Liver (tissue), 9 donors: ENCODE data around the gene TMEM86A. TPM values are rescaled to one million over a fixed set of nuclear protein-coding genes. Genes with fewer than 3 reads are reported as not detected.

Source experiments
- DNase-seq: peaks from one replicate; pipeline ENCODE4 v3.0.0-alpha.2; 2017; ENCODE audit warnings: low spot score
- H3K27ac ChIP-seq, 2 donors: one replicate each; pipeline ENCODE4 v1.7.0; 2013; ENCODE audit warnings: inconsistent platforms in 2 of 2, low read length in 2 of 2, control low read depth in 1 of 2, low read depth in 1 of 2, mild to moderate bottlenecking in 1 of 2
- H3K27me3 ChIP-seq, 4 donors: one replicate each; pipeline versions ENCODE4 v1.6.1 to v1.7.0; 2013; ENCODE audit warnings: low read length in 3 of 4, inconsistent platforms in 1 of 4, mild to moderate bottlenecking in 1 of 4, moderate library complexity in 1 of 4; ENCODE audit not compliant: control insufficient read depth in 4 of 4, insufficient read depth in 4 of 4
- H3K36me3 ChIP-seq, 4 donors: one replicate each; pipeline versions ENCODE4 v1.6.1 to v1.7.0; 2013; ENCODE audit warnings: low read length in 3 of 4, mild to moderate bottlenecking in 3 of 4, low read depth in 1 of 4, moderate library complexity in 1 of 4; ENCODE audit not compliant: control insufficient read depth in 4 of 4, insufficient read depth in 3 of 4
- H3K4me1 ChIP-seq, 4 donors: one replicate each; pipeline versions ENCODE4 v1.6.1 to v1.7.0; 2013; ENCODE audit warnings: low read length in 3 of 4, mild to moderate bottlenecking in 3 of 4, moderate library complexity in 1 of 4; ENCODE audit not compliant: control insufficient read depth in 4 of 4, insufficient read depth in 4 of 4
- H3K4me3 ChIP-seq, 3 donors: one replicate each; pipeline versions ENCODE4 v1.6.1 to v1.7.0; 2013; ENCODE audit warnings: low read length in 3 of 3, control low read depth in 1 of 3, low read depth in 1 of 3, mild to moderate bottlenecking in 1 of 3
- H3K9ac ChIP-seq, 2 donors: one replicate each; pipeline ENCODE4 v1.7.0; 2013; ENCODE audit warnings: low read length in 2 of 2, mild to moderate bottlenecking in 2 of 2, moderate library complexity in 2 of 2, control low read depth in 1 of 2, low read depth in 1 of 2
- H3K9me3 ChIP-seq, 4 donors: one replicate each; pipeline versions ENCODE4 v1.6.1 to v1.7.0; 2013; ENCODE audit warnings: low read length in 3 of 4; ENCODE audit not compliant: control insufficient read depth in 4 of 4
- EGR1 ChIP-seq, 2 donors: IDR thresholded peaks; 2 replicates each; pipeline ENCODE4 v1.6.1; 2016 to 2018; ENCODE audit warnings: antibody characterized with exemption in 2 of 2, low read depth in 2 of 2
- FOXA1 ChIP-seq: IDR thresholded peaks from 2 replicates; pipeline ENCODE4 v1.6.1; 2016; ENCODE audit warnings: antibody characterized with exemption
- FOXA2 ChIP-seq: IDR thresholded peaks from 2 replicates; pipeline ENCODE4 v1.6.1; 2016; ENCODE audit warnings: antibody characterized with exemption
- HNF4A ChIP-seq, 2 donors: conservative IDR thresholded peaks; 2 replicates each; pipeline ENCODE4 v1.6.1; 2016; ENCODE audit warnings: antibody characterized with exemption in 2 of 2, mild to moderate bottlenecking in 2 of 2
- JUND ChIP-seq, 2 donors: IDR thresholded peaks; 2 replicates each; pipeline ENCODE4 v1.6.1; 2016; ENCODE audit warnings: antibody characterized with exemption in 2 of 2
- RAD21 ChIP-seq, 2 donors: IDR thresholded peaks; 2 replicates each; pipeline ENCODE4 v1.6.1; 2016; ENCODE audit warnings: antibody characterized with exemption in 2 of 2, mild to moderate bottlenecking in 2 of 2
- SP1 ChIP-seq: IDR thresholded peaks from 2 replicates; pipeline ENCODE4 v1.6.1; 2018; ENCODE audit warnings: antibody characterized with exemption, mild to moderate bottlenecking
- TAF1 ChIP-seq: conservative IDR thresholded peaks from 2 replicates; pipeline ENCODE4 v1.6.1; 2016; ENCODE audit warnings: antibody characterized with exemption, mild to moderate bottlenecking
- YY1 ChIP-seq: IDR thresholded peaks from 2 replicates; pipeline ENCODE4 v1.6.1; 2016; ENCODE audit warnings: antibody characterized with exemption, mild to moderate bottlenecking
- WGBS: extraction: QIAGEN DNeasy Blood & Tissue Kit; methylation state at CpG from one replicate; pipeline ENCODE4 v1.1.7; 2013; 5-methylcytosine and 5-hydroxymethylcytosine counted together
- polyA plus RNA-seq, 2 donors: library from polyadenylated mRNA; stranded (reverse) in 1 of 2; unstranded in 1 of 2; fragments of 200-250 nt in 1 of 2; fragments of >200 nt in 1 of 2; fragmentation: Nextera tagmentation in 1 of 2; extraction: Ambion mirVana in 1 of 2; gene quantifications; one replicate each; pipeline versions ENCODE4 v1.2.1 to v1.2.3, GENCODE V29; 2013 to 2015
- total RNA-seq, 2 donors: library from RNA; depleted of rRNA; stranded (reverse); fragments of >200 nt; gene quantifications; one replicate each; pipeline ENCODE4 v1.2.3, GENCODE V29; 2014
- TF ChIP-seq, protein P1 (sequence below): fragments of 150-350 bp; IDR thresholded peaks from 2 replicates; pipeline ENCODE4 v1.5.1; 2017; ENCODE audit warnings: improper control_type of control experiment, low read depth, low read length; ENCODE audit not compliant: missing input control
- TF ChIP-seq, protein P2 (sequence below): IDR thresholded peaks from 2 replicates; pipeline ENCODE4 v1.6.1; 2016; ENCODE audit warnings: antibody characterized with exemption
- TF ChIP-seq, protein P3 (sequence below): IDR thresholded peaks from 2 replicates; pipeline ENCODE4 v1.6.1; 2016; ENCODE audit warnings: antibody characterized with exemption, mild to moderate bottlenecking
- donor health status: healthy.
- donor health status: healthy.
- donor health status: healthy.
- donor health status: healthy.
- donor health status: healthy.

Gene TMEM86A
- total and polyA plus RNA-seq, 4 donors: 1.8 to 2.7 (median 2.0) TPM

DNA sequence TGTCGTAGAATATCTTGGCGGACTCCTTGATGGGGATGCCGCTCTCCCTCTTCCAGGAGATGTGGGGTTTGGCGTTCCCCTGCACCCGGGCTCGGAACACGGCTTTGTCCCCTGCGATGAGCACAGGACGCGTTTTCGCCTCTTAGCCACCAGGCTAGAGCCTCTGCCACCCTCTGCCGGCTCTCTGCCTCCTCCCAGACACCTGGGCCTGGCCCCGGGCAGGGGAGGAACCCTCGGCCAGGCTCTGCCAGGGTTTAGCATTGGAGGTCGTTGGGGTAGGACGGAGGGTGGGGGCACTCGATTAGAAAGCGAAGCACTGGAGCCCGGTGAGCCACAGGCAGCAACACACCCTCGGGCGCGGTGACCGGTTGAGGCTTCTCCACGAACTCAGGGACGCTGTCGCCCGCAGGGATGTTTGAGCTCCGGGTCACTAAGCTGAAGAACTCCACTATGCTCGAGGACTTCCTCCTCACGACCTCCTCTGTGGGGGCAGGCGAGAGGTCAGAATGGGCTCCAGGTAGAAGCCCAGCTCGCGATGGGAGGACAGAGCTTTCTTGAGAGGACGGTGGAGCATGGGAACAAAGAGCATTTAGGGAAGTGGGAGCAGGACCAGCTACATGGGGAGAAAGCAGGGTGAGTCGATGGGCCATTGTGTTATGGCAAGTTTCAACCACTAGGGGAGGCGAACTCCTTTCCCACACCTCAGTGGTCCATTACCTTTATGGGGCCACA is 23.1 kb downstream of the TMEM86A start:
- DNase-seq: no peak
- no peaks in the 10 kb centered on the region for H3K36me3 ChIP-seq
- peaks cover 4 to 13% (median 8%) of the 10 kb centered on the region in 4 donors for H3K4me1 ChIP-seq
- peak overlapping the region; percentile 10 to 21 for H3K9ac ChIP-seq
- H3K27me3 ChIP-seq: peaks cover 0 to 4% (median 0%) of the 10 kb centered on the region in 4 donors
- H3K27ac ChIP-seq: no peak overlapping the region
- WGBS: 4% methylated on average over 36 of the region's 36 CpGs
- TF ChIP-seq SP1 (no peak), JUND (IDR thresholded peaks at IDR 0.05) (no peak), TAF1 (no peak), FOXA2 (no peak), RAD21 (IDR thresholded peaks at IDR 0.05) (peak in 1 of 2 donors; percentile 25), EGR1 (IDR thresholded peaks at IDR 0.05; ENCODE audit: low read depth in 2 of 2) (no peak)
- TF ChIP-seq, protein P1, sequence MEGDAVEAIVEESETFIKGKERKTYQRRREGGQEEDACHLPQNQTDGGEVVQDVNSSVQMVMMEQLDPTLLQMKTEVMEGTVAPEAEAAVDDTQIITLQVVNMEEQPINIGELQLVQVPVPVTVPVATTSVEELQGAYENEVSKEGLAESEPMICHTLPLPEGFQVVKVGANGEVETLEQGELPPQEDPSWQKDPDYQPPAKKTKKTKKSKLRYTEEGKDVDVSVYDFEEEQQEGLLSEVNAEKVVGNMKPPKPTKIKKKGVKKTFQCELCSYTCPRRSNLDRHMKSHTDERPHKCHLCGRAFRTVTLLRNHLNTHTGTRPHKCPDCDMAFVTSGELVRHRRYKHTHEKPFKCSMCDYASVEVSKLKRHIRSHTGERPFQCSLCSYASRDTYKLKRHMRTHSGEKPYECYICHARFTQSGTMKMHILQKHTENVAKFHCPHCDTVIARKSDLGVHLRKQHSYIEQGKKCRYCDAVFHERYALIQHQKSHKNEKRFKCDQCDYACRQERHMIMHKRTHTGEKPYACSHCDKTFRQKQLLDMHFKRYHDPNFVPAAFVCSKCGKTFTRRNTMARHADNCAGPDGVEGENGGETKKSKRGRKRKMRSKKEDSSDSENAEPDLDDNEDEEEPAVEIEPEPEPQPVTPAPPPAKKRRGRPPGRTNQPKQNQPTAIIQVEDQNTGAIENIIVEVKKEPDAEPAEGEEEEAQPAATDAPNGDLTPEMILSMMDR: peak; percentile 75
- no peaks in the 10 kb centered on the region for H3K9me3 ChIP-seq
- peak overlapping the region in 2 of 3 donors; percentile 36 to 47 for H3K4me3 ChIP-seq

DNA sequence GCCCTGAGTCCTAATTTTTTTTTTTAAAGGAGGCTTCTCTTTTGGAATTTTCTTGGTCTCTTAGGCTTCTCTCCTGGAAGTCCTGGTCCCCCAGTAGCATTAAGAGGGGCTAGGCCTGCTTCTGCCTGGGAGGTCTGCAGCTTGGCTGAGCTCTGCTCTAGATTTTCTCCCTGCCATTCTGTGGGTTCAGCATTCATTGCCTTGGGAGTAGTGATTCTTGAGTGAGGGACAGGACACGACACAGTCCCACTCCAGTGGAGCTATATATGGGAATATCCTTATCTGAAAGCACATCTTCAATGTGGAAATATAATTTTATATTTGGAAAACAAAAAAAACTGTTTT is 23.7 kb downstream of the TMEM86A start:
- no peaks in the 10 kb centered on the region for H3K36me3 ChIP-seq
- no peak overlapping the region for H3K9ac ChIP-seq
- no peak overlapping the region for H3K4me3 ChIP-seq
- H3K27me3 ChIP-seq: peaks cover 0 to 4% (median 0%) of the 10 kb centered on the region in 4 donors
- TF ChIP-seq HNF4A (conservative IDR thresholded peaks at IDR 0.05) (no peak), FOXA1 (no peak), RAD21 (IDR thresholded peaks at IDR 0.05) (no peak)
- TF ChIP-seq, protein P2, sequence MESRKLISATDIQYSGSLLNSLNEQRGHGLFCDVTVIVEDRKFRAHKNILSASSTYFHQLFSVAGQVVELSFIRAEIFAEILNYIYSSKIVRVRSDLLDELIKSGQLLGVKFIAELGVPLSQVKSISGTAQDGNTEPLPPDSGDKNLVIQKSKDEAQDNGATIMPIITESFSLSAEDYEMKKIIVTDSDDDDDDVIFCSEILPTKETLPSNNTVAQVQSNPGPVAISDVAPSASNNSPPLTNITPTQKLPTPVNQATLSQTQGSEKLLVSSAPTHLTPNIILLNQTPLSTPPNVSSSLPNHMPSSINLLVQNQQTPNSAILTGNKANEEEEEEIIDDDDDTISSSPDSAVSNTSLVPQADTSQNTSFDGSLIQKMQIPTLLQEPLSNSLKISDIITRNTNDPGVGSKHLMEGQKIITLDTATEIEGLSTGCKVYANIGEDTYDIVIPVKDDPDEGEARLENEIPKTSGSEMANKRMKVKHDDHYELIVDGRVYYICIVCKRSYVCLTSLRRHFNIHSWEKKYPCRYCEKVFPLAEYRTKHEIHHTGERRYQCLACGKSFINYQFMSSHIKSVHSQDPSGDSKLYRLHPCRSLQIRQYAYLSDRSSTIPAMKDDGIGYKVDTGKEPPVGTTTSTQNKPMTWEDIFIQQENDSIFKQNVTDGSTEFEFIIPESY: no peak
- TF ChIP-seq, protein P1: no peak
- no peak for DNase-seq
- no peaks in the 10 kb centered on the region for H3K9me3 ChIP-seq
- peaks cover 4 to 13% (median 8%) of the 10 kb centered on the region in 4 donors for H3K4me1 ChIP-seq
- WGBS: 82% methylated on average over 1 of the region's 1 CpG
- no peak overlapping the region for H3K27ac ChIP-seq

DNA sequence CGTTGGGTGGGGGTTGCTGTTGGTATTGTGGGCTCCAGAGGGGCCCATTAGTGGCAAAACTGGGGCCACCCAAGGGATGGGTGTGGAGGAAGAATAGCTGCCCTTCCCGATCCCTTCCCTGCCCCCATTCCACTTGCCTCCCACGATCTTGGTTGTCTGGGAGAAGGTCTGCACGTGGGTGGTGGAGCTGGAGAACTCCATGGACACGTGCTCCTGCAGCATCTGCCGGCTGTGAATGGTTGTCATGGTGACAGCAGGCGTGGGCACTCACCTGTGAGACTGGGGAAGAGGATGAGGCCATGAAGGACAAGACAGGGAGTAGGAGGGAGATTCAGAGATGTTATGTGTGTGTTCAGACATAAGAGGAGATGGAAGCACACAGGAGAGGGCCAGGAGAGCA is 25.4 kb downstream of the TMEM86A start:
- peaks cover 0 to 4% (median 0%) of the 10 kb centered on the region in 4 donors for H3K27me3 ChIP-seq
- H3K36me3 ChIP-seq: no peaks in the 10 kb centered on the region
- no peak overlapping the region for H3K9ac ChIP-seq
- no peak for DNase-seq
- no peaks in the 10 kb centered on the region for H3K9me3 ChIP-seq
- no peak overlapping the region for H3K27ac ChIP-seq
- peaks cover 4 to 13% (median 8%) of the 10 kb centered on the region in 4 donors for H3K4me1 ChIP-seq
- no peak overlapping the region for H3K4me3 ChIP-seq
- WGBS: 52% methylated on average over 7 of the region's 7 CpGs
- TF ChIP-seq YY1: no peak
- TF ChIP-seq, protein P3, sequence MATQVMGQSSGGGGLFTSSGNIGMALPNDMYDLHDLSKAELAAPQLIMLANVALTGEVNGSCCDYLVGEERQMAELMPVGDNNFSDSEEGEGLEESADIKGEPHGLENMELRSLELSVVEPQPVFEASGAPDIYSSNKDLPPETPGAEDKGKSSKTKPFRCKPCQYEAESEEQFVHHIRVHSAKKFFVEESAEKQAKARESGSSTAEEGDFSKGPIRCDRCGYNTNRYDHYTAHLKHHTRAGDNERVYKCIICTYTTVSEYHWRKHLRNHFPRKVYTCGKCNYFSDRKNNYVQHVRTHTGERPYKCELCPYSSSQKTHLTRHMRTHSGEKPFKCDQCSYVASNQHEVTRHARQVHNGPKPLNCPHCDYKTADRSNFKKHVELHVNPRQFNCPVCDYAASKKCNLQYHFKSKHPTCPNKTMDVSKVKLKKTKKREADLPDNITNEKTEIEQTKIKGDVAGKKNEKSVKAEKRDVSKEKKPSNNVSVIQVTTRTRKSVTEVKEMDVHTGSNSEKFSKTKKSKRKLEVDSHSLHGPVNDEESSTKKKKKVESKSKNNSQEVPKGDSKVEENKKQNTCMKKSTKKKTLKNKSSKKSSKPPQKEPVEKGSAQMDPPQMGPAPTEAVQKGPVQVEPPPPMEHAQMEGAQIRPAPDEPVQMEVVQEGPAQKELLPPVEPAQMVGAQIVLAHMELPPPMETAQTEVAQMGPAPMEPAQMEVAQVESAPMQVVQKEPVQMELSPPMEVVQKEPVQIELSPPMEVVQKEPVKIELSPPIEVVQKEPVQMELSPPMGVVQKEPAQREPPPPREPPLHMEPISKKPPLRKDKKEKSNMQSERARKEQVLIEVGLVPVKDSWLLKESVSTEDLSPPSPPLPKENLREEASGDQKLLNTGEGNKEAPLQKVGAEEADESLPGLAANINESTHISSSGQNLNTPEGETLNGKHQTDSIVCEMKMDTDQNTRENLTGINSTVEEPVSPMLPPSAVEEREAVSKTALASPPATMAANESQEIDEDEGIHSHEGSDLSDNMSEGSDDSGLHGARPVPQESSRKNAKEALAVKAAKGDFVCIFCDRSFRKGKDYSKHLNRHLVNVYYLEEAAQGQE: no peak
- no peak for TF ChIP-seq JUND (IDR thresholded peaks at IDR 0.05)
- TF ChIP-seq TAF1: no peak
- TF ChIP-seq, protein P2: no peak
- no peak for TF ChIP-seq SP1
